ENCODE data around the gene DOCK1.
A peak's percentile ranks its signal among the peaks of the same experiment; 100 is the strongest.

The DOCK1 gene

GRCh38 chr10:127243490-127244272, 338.5 kb downstream of the DOCK1 start:
- no peak for DNase-seq

GRCh38 chr10:127245456-127245855, 340.2 kb downstream of the DOCK1 start:
- no peak for DNase-seq

- DNase-seq: no peak
These were observed 344.8 kb downstream of the DOCK1 start for GRCh38 chr10:127250031-127250430.

GRCh38 chr10:127252818-127253217, 347.6 kb downstream of the DOCK1 start:
- no peak for DNase-seq

GRCh38 chr10:127254276-127254675, 349.0 kb downstream of the DOCK1 start:
- DNase-seq: no peak

- DNase-seq: no peak
These were observed 352.2 kb downstream of the DOCK1 start for GRCh38 chr10:127257395-127257794.

GRCh38 chr10:127259347-127259746, 354.1 kb downstream of the DOCK1 start:
- no peak for DNase-seq

- no peak for DNase-seq
These were observed 357.4 kb downstream of the DOCK1 start for GRCh38 chr10:127262606-127263005.

GRCh38 chr10:127265288-127265687, 360.1 kb downstream of the DOCK1 start:
- DNase-seq: no peak

GRCh38 chr10:127266431-127266830, 361.2 kb downstream of the DOCK1 start:
- DNase-seq: no peak

- DNase-seq: no peak
These were observed 362.2 kb downstream of the DOCK1 start for GRCh38 chr10:127267442-127267841.

- no peak for DNase-seq
These were observed 366.8 kb downstream of the DOCK1 start for GRCh38 chr10:127272076-127272475.

GRCh38 chr10:127275272-127275671, 370.0 kb downstream of the DOCK1 start:
- DNase-seq: no peak

GRCh38 chr10:127275793-127276450, 370.7 kb downstream of the DOCK1 start:
- no peak for DNase-seq

- DNase-seq: no peak
These were observed 371.7 kb downstream of the DOCK1 start for GRCh38 chr10:127276794-127277462.

- DNase-seq: no peak
These were observed 372.8 kb downstream of the DOCK1 start for GRCh38 chr10:127278001-127278400.

- DNase-seq: no peak
These were observed 374.1 kb downstream of the DOCK1 start for GRCh38 chr10:127279334-127279774.

- DNase-seq: no peak
These were observed 375.2 kb downstream of the DOCK1 start for GRCh38 chr10:127280446-127280845.

GRCh38 chr10:127283017-127283416, 377.8 kb downstream of the DOCK1 start:
- peak; percentile 55 for DNase-seq

- DNase-seq: no peak
These were observed 378.3 kb downstream of the DOCK1 start for GRCh38 chr10:127283576-127283975.

- no peak for DNase-seq
These were observed 385.6 kb downstream of the DOCK1 start for GRCh38 chr10:127290850-127291249.

- DNase-seq: no peak
These were observed 386.1 kb downstream of the DOCK1 start for GRCh38 chr10:127291329-127291728.

- DNase-seq: no peak
These were observed 387.7 kb downstream of the DOCK1 start for GRCh38 chr10:127292888-127293287.

- DNase-seq: no peak
These were observed 388.4 kb downstream of the DOCK1 start for GRCh38 chr10:127293640-127294039.
